Heart left ventricle (tissue), 16 donors: ENCODE measurements around the gene ATP7B. TPM values are rescaled to one million over a fixed set of nuclear protein-coding genes. Genes with fewer than 3 reads are reported as not detected.

Experiments
- ATAC-seq, 4 donors: fragments of 200-7000 bp; cut with Tn5 transposase; one replicate each; pipeline ENCODE4 v1.9.1; 2020 to 2022; ENCODE audit warnings: moderate library complexity in 4 of 4, mild to moderate bottlenecking in 3 of 4, moderate number of reproducible peaks in 1 of 4
- DNase-seq, 5 donors: peaks; one replicate each; pipeline ENCODE4 v3.0.0-alpha.2; 2020
- H3K27ac ChIP-seq, 12 donors: fragments of 200-600 bp; sonication (generic) in 4 of 12; one replicate each; pipeline versions ENCODE4 v1.5.0 to v1.8.0; 2016 to 2022; ENCODE audit warnings: mild to moderate bottlenecking in 2 of 12
- H3K27me3 ChIP-seq, 9 donors: fragments of 200-600 bp; sonication (generic) in 2 of 9; one replicate each; pipeline versions ENCODE4 v1.5.1 to v1.8.0; 2016 to 2022; ENCODE audit warnings: mild to moderate bottlenecking in 3 of 9
- H3K36me3 ChIP-seq, 9 donors: fragments of 200-600 bp; sonication (generic) in 2 of 9; one replicate each; pipeline versions ENCODE4 v1.5.0 to v1.8.0; 2018 to 2022; ENCODE audit warnings: mild to moderate bottlenecking in 2 of 9
- H3K4me1 ChIP-seq, 12 donors: fragments of 200-600 bp; sonication (generic) in 4 of 12; one replicate each; pipeline versions ENCODE4 v1.5.0 to v1.8.0; 2016 to 2022; ENCODE audit warnings: mild to moderate bottlenecking in 3 of 12
- H3K4me3 ChIP-seq, 12 donors: fragments of 200-600 bp; sonication (generic) in 4 of 12; one replicate each; pipeline versions ENCODE4 v1.5.0 to v1.8.0; 2017 to 2022; ENCODE audit warnings: mild to moderate bottlenecking in 9 of 12, moderate library complexity in 4 of 12
- H3K9me3 ChIP-seq, 12 donors: fragments of 200-600 bp; sonication (generic) in 4 of 12; one replicate each; pipeline versions ENCODE4 v1.5.0 to v1.8.0; 2016 to 2022; ENCODE audit warnings: mild to moderate bottlenecking in 1 of 12
- POLR2A ChIP-seq, 2 donors: fragments of 450-650 bp; IDR thresholded peaks; one replicate each; pipeline ENCODE4 v1.6.1; 2017; ENCODE audit warnings: antibody characterized with exemption in 2 of 2, mild to moderate bottlenecking in 2 of 2, moderate library complexity in 2 of 2
- WGBS, 4 donors: extraction: QIAGEN DNeasy Blood & Tissue Kit in 2 of 4; methylation state at CpG; one replicate each; pipeline versions ENCODE4 v1.1.5 to v1.1.7; 2013 to 2018; 5-methylcytosine and 5-hydroxymethylcytosine counted together
- intact Hi-C, 10 donors: fragments of 100-400 bp; cut with DNase I; formaldehyde crosslinking; loops; one replicate each; pipeline versions ENCODE4 v1.11.1 to v1.14.2; 2022
- polyA plus RNA-seq, 2 donors: library from polyadenylated mRNA; stranded (reverse); fragments of 200-250 nt; gene quantifications; one replicate each; pipeline ENCODE4 v1.2.3, GENCODE V29; 2013
- total RNA-seq, 9 donors: library from RNA; depleted of rRNA in 2 of 9; stranded (reverse); fragments of >200 nt in 2 of 9; fragmentation: NEBNext Ultra II Directional in 3 of 9; extraction: Animal tissue kit (Norgen Biotek cat#: 25700) in 3 of 9; gene quantifications; one replicate each; pipeline versions ENCODE4 v1.1.0 to v1.2.4, GENCODE V29; 2016 to 2023
- TF ChIP-seq, protein P1 (sequence below), 12 donors: fragments of 200-600 bp; sonication (generic) in 4 of 12; IDR thresholded peaks; one replicate each; pipeline versions ENCODE4 v1.5.0 to v1.8.0; 2018 to 2022; ENCODE audit warnings: antibody characterized with exemption in 12 of 12, mild to moderate bottlenecking in 5 of 12
- donor health status: ischemic (EF 13 %, LVEDD 7.1; RV severe dilation, severe dysfunction).
- donor health status: healthy with polysubstance abuse.
- donor health status: DM: no; HTN: yes; CAD: no.
- donor health status: DM: no; HTN: no; CAD: no.
- donor health status: ischemic (EF 25% LVEDD 6.9; RV normal size, moderate dysfunction).
- donor health status: ischemic (EF 25% LVEDD 5.7; RV mildly dilated, moderate dysfunction).
- donor health status: healthy.
- donor health status: DM: yes; HTN: yes; CAD: no.
- donor health status: ischemic (EF 35%, LVEDD 5.7; RV mildly dilated, moderate dysfunction).
- donor health status: nonischemic (EF 11% LVEDD 7.7; RV severe dilation, severe dysfunction).
- donor health status: DM: yes; HTN: yes; CAD: no.
- donor health status: PGD.
- donor health status: ischemic (EF 29% LVEDD 5.4; RV normal size, mild dysfunction).
- donor health status: nonischemic (EF 23%, LVEDD 6.1; RV moderate dilation, normal function).

The ATP7B gene
- total and polyA plus RNA-seq, 11 donors, result 2.7 to 11.4 (median 4.3) TPM

DNA sequence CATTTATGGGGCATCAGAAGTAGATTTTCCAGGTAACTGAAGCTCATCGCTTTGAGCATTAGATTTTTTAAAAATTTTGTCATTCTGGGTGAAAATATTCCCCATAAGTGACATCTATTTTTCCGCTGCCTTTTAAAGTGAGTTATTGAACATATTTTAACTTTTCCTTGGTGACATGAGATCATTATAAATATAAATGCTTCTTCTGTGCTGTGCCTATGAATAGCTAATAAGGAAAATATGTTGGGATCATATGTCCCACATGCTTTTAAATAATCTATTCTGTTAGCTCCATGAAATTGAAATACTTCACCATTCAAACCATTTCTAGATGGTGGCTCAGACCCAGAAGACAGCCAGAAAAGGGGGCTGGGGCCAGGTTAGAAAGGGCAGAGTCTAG, 14.1 kb downstream of the ATP7B start:
- H3K9me3 ChIP-seq, result no peaks in the 10 kb centered on the region
- H3K4me3 ChIP-seq, result no peak overlapping the region
- 91 to 99% (median 95%) methylated on average over 2 of the region's 2 CpGs for WGBS, 4 donors
- intact Hi-C loops, result loop anchor here in 4 of 10 donors (5.0 to 10.0 kb wide), 4 partner anchors 45 to 182 kb away; no protein-coding TSS in a partner anchor
- H3K36me3 ChIP-seq, result no peaks in the 10 kb centered on the region
- no peaks in the 10 kb centered on the region for H3K27me3 ChIP-seq
- DNase-seq (no peak), ATAC-seq (no peak)
- TF ChIP-seq POLR2A (IDR thresholded peaks at IDR 0.05), result no peak
- TF ChIP-seq, protein P1, sequence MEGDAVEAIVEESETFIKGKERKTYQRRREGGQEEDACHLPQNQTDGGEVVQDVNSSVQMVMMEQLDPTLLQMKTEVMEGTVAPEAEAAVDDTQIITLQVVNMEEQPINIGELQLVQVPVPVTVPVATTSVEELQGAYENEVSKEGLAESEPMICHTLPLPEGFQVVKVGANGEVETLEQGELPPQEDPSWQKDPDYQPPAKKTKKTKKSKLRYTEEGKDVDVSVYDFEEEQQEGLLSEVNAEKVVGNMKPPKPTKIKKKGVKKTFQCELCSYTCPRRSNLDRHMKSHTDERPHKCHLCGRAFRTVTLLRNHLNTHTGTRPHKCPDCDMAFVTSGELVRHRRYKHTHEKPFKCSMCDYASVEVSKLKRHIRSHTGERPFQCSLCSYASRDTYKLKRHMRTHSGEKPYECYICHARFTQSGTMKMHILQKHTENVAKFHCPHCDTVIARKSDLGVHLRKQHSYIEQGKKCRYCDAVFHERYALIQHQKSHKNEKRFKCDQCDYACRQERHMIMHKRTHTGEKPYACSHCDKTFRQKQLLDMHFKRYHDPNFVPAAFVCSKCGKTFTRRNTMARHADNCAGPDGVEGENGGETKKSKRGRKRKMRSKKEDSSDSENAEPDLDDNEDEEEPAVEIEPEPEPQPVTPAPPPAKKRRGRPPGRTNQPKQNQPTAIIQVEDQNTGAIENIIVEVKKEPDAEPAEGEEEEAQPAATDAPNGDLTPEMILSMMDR (IDR thresholded peaks at IDR 0.05), result no peak
- peaks cover 0 to 43% (median 20%) of the 10 kb centered on the region in 12 donors for H3K4me1 ChIP-seq
- H3K27ac ChIP-seq, result no peak overlapping the region

DNA sequence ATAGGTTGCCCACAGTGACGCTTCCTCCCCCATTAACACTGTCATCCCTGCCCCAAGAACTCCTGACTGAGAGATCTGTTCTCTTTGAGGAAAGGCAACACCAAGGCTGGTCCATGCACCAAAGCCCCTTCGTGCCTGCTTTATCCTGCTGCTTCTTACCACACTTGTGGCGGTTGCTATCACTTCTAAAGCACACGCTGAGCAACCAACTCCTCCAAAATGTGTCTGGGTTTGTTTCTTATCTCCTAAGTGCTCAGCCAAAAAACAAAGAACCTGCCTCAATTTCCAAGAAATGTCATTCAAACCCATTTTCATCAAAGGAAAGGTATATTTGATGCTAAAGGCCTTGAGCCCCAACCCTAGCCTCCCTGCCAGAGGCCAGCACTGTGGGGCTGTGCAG, 14.6 kb downstream of the ATP7B start:
- no peak for TF ChIP-seq POLR2A (IDR thresholded peaks at IDR 0.05)
- TF ChIP-seq, protein P1 (IDR thresholded peaks at IDR 0.05), result no peak
- Histone ChIP-seq H3K4me1 (peaks cover 0 to 43% (median 20%) of the 10 kb centered on the region in 12 donors), H3K27ac (peak overlapping the region in 3 of 12 donors; percentile 30 to 56 (median 54)), H3K4me3 (no peak overlapping the region), H3K27me3 (no peaks in the 10 kb centered on the region), H3K36me3 (no peaks in the 10 kb centered on the region), H3K9me3 (no peaks in the 10 kb centered on the region)
- WGBS, 4 donors, result 90 to 100% (median 91%) methylated on average over 4 of the region's 4 CpGs
- DNase-seq, result no peak
- intact Hi-C loops, result loop anchor here in 4 of 10 donors (5.0 to 10.0 kb wide), 4 partner anchors 44 to 182 kb away; no protein-coding TSS in a partner anchor
- no peak for ATAC-seq

DNA sequence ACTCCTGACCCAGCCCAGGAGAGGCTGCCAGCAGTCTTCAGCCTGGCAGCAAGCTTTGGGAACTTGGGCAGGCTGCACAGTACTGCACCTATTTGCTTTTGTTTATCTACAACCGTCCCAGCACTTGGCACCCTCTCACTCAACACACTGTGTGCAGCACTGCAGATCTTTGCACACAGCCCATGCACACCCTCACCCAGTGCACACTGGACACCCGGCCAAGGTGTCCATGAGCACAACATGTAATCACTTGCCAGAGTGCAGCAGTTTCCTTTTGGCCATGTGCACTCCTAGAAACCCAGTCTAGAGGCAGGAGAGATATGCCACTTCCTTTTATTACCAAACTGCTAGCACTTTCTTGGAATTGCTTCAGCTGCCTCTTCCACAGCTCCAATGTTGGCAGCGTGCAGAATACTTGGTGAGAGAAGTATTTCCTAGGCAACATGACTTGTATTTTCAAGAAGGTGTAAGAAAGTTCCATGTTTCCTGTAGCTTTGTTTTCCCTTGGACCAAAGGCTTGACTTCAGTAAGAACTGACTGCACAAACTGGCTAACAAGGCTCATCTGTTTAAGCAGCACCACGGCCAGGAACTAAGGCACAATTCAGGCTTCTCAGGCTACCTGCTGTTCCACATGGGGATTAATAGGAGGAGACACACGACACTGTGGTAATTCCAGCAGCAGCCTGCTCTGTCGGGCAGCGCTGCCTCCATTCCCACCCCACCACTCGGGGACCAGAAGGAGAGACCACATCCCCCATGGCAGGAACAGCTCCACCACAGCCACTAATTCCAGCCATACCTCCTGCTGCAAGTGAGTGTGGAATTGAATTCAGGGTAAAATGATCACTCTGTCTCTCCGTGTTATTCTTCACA, 15.3 kb downstream of the ATP7B start:
- 41 to 49% (median 44%) methylated on average over 9 of the region's 9 CpGs for WGBS, 4 donors
- H3K4me1 ChIP-seq, result peaks cover 0 to 43% (median 20%) of the 10 kb centered on the region in 12 donors
- TF ChIP-seq, protein P1 (IDR thresholded peaks at IDR 0.05), result no peak
- TF ChIP-seq POLR2A (IDR thresholded peaks at IDR 0.05), result no peak
- H3K36me3 ChIP-seq, result no peaks in the 10 kb centered on the region
- H3K27me3 ChIP-seq, result no peaks in the 10 kb centered on the region
- no peaks in the 10 kb centered on the region for H3K9me3 ChIP-seq
- ATAC-seq (peak; percentile 71 to 82 (median 80)), DNase-seq (peak in 4 of 5 donors; percentile 27 to 65 (median 37))
- H3K4me3 ChIP-seq, result peak overlapping the region in 1 of 12 donors; percentile 8
- intact Hi-C loops, result loop anchor here in 4 of 10 donors (5.0 to 10.0 kb wide), 4 partner anchors 44 to 181 kb away; no protein-coding TSS in a partner anchor
- peak overlapping the region in 9 of 12 donors; percentile 30 to 68 (median 47) for H3K27ac ChIP-seq

DNA sequence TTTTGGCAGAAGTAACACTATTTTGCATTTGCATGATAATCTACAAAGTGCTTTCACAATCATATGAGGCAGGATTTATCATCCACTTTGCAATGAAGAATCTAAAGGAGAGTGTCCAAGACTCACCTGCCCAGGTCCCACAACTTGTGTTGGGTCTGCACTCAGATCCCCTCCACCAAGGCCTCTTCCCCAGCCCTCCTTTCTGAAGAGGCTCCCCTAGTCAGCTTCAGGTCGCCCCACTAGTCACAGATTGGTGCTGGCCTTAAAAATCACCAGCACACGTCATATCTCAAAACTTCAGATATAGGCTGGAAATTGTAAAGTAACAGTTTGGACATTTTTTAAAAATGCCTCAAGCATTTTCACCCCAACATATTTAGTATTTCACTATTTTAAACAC, 17.5 kb downstream of the ATP7B start:
- H3K4me3 ChIP-seq, result no peak overlapping the region
- 88 to 94% (median 91%) methylated on average over 2 of the region's 2 CpGs for WGBS, 4 donors
- H3K36me3 ChIP-seq, result no peaks in the 10 kb centered on the region
- ATAC-seq (no peak), DNase-seq (no peak)
- no peaks in the 10 kb centered on the region for H3K9me3 ChIP-seq
- no peaks in the 10 kb centered on the region for H3K27me3 ChIP-seq
- H3K27ac ChIP-seq, result no peak overlapping the region
- peaks cover 0 to 30% (median 17%) of the 10 kb centered on the region in 12 donors for H3K4me1 ChIP-seq
- TF ChIP-seq POLR2A (IDR thresholded peaks at IDR 0.05), result no peak
- TF ChIP-seq, protein P1 (IDR thresholded peaks at IDR 0.05), result no peak
- intact Hi-C loops, result loop anchor here in 1 of 10 donors (10.0 kb wide), 1 partner anchor 179 kb away; no protein-coding TSS in a partner anchor
